ENCODE measurements around the gene PRKAG1. TPM values are rescaled to one million over a fixed set of nuclear protein-coding genes. Genes with fewer than 3 reads are reported as not detected.

The PRKAG1 gene
- total and polyA plus RNA-seq, 4 donors, result 15.5 to 31.5 (median 20.9) TPM

DNA sequence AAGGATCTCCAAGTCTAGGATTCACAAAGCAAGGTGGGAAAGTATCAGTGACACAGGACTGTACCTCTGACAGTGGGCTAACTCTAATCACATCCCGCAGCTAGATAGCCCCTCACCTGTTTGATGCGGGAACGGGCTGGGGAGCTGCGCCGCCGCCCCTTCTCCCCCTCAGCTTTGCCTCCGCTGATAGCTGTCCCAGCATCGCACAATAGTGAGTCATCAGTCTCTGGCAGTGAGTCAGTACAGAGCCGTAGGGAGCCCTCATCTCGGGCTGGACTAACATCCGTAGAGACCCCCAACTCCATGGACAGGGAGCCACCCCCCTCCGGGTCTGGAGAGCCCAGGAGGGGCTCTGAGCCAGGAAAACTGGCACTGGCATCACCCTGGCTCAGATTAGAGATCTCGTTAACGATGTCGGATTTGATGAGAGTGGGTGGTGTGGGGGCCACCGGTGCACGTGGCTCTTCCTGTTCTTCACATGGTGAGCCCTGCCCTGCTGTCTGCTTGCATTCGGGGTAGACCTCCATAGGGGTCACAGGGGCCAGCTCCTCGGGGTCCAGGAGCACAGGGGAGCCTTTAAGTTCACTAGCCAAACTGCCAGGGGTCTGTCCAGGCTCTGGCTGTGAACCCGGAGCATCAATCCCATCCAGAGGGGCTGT lies 31.1 kb upstream of the PRKAG1 start:
- 91% methylated on average over 20 of the region's 20 CpGs for WGBS
- H3K4me1 ChIP-seq (ENCODE audit: control insufficient read depth in 4 of 4, insufficient read depth in 4 of 4, low read length in 3 of 4), result peaks cover 0 to 2% (median 0%) of the 10 kb centered on the region in 4 donors
- H3K36me3 ChIP-seq (ENCODE audit: control insufficient read depth in 4 of 4, insufficient read depth in 3 of 4, low read depth in 1 of 4, low read length in 3 of 4), result peaks cover 46 to 94% (median 67%) of the 10 kb centered on the region in 4 donors
- H3K4me3 ChIP-seq (ENCODE audit: low read depth in 1 of 3, low read length in 3 of 3), result no peak overlapping the region
- TF ChIP-seq CTCF (IDR thresholded peaks at IDR 0.05; ENCODE audit: low read depth, low read length, missing input control), result no peak
- TF ChIP-seq HNF4A (conservative IDR thresholded peaks at IDR 0.05), result no peak
- no peak for TF ChIP-seq FOXA1 (IDR thresholded peaks at IDR 0.05)
- no peak for TF ChIP-seq HNF4G (IDR thresholded peaks at IDR 0.05)
- no peak for DNase-seq (ENCODE audit: low spot score)
- H3K9me3 ChIP-seq (ENCODE audit: control insufficient read depth in 4 of 4, low read length in 3 of 4), result no peaks in the 10 kb centered on the region
- no peak overlapping the region for H3K27ac ChIP-seq (ENCODE audit: low read depth in 1 of 2, low read length in 2 of 2)
- H3K27me3 ChIP-seq (ENCODE audit: control insufficient read depth in 4 of 4, insufficient read depth in 4 of 4, low read length in 3 of 4), result no peaks in the 10 kb centered on the region
- H3K9ac ChIP-seq (ENCODE audit: low read depth in 1 of 2, low read length in 2 of 2), result no peak overlapping the region

DNA sequence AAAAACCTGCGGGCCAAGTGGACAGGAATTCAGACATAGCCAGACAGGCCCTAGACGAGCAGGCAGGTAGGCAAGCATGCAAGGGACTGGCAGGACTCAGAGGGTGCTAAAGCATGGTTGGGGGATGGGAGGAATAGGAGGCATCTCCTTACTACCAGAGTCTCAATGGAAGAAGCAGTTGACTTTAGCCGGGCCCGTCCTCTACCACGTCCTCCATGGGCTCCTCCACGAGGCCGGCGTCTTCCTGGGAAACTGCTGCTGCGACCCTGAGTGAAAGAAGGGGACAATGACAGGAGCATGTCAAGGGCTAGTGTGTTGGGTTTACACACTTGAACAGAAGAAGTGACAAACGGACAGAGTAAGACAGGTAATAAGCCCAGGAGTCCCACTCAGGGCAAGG lies 30.4 kb upstream of the PRKAG1 start:
- no peaks in the 10 kb centered on the region for H3K4me1 ChIP-seq (ENCODE audit: control insufficient read depth in 4 of 4, insufficient read depth in 4 of 4, low read length in 3 of 4)
- TF ChIP-seq, protein P1, sequence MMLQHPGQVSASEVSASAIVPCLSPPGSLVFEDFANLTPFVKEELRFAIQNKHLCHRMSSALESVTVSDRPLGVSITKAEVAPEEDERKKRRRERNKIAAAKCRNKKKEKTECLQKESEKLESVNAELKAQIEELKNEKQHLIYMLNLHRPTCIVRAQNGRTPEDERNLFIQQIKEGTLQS (IDR thresholded peaks at IDR 0.05), result no peak
- no peak for TF ChIP-seq RAD21 (IDR thresholded peaks at IDR 0.05)
- no peak for TF ChIP-seq FOXA2 (IDR thresholded peaks at IDR 0.05)
- no peak for TF ChIP-seq SP1 (IDR thresholded peaks at IDR 0.05)
- TF ChIP-seq NR2F2 (IDR thresholded peaks at IDR 0.05), result no peak
- TF ChIP-seq CTCF (IDR thresholded peaks at IDR 0.05; ENCODE audit: low read depth, low read length, missing input control), result no peak
- no peaks in the 10 kb centered on the region for H3K9me3 ChIP-seq (ENCODE audit: control insufficient read depth in 4 of 4, low read length in 3 of 4)
- H3K4me3 ChIP-seq (ENCODE audit: low read depth in 1 of 3, low read length in 3 of 3), result no peak overlapping the region
- H3K36me3 ChIP-seq (ENCODE audit: control insufficient read depth in 4 of 4, insufficient read depth in 3 of 4, low read depth in 1 of 4, low read length in 3 of 4), result peaks cover 48 to 95% (median 71%) of the 10 kb centered on the region in 4 donors
- 94% methylated on average over 10 of the region's 10 CpGs for WGBS
- no peak overlapping the region for H3K9ac ChIP-seq (ENCODE audit: low read depth in 1 of 2, low read length in 2 of 2)
- no peaks in the 10 kb centered on the region for H3K27me3 ChIP-seq (ENCODE audit: control insufficient read depth in 4 of 4, insufficient read depth in 4 of 4, low read length in 3 of 4)
- no peak overlapping the region for H3K27ac ChIP-seq (ENCODE audit: low read depth in 1 of 2, low read length in 2 of 2)
- no peak for DNase-seq (ENCODE audit: low spot score)

DNA sequence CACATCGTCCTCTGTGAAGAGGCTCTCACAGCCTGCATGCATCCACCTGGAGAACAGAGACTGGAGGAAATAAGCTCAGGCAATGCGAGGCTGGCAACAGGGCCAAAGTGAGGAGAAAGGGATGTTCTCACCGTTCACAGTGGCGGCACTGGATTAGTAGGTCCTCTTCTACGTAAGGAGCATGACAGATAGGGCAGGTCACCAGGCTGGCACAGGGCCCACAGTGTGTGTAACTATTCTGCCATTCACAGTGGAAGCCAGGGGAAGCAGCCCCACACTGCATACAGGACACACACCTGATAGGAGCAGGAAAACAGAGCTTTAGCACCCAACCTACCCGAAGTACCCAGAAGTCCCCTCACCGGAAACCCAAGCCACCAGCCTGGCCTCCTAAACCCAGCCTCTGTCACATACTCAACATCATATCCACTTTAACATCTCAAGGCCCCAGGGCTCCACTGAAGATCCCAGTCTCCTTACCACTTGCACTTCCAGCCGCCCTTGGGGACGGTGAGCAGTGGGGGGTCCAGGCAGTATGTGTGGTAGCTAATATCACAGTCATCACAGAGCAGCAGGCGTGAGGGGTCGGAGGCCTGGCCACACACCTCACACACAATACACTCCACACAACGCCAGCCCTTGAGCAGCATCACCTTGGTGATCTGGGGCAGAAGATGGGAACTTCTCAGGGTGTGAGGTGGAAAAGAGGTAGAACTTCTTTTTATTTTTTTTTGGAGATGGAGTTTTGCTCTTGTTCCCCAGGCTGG lies 27.7 kb upstream of the PRKAG1 start:
- Histone ChIP-seq H3K4me1 (ENCODE audit: control insufficient read depth in 4 of 4, insufficient read depth in 4 of 4, low read length in 3 of 4) (no peaks in the 10 kb centered on the region), H3K27ac (ENCODE audit: low read depth in 1 of 2, low read length in 2 of 2) (no peak overlapping the region), H3K36me3 (ENCODE audit: control insufficient read depth in 4 of 4, insufficient read depth in 3 of 4, low read depth in 1 of 4, low read length in 3 of 4) (peaks cover 42 to 95% (median 73%) of the 10 kb centered on the region in 4 donors), H3K9ac (ENCODE audit: low read depth in 1 of 2, low read length in 2 of 2) (no peak overlapping the region), H3K4me3 (ENCODE audit: low read depth in 1 of 3, low read length in 3 of 3) (no peak overlapping the region), H3K9me3 (ENCODE audit: control insufficient read depth in 4 of 4, low read length in 3 of 4) (no peaks in the 10 kb centered on the region), H3K27me3 (ENCODE audit: control insufficient read depth in 4 of 4, insufficient read depth in 4 of 4, low read length in 3 of 4) (no peaks in the 10 kb centered on the region)
- 95% methylated on average over 12 of the region's 12 CpGs for WGBS
- no peak for DNase-seq (ENCODE audit: low spot score)
- TF ChIP-seq NR2F2 (IDR thresholded peaks at IDR 0.05), result no peak
- no peak for TF ChIP-seq YY1 (IDR thresholded peaks at IDR 0.05)

Measured in liver (tissue), 9 donors.